ENCODE measurements around the gene ZMYND10. TPM values are rescaled to one million over a fixed set of nuclear protein-coding genes. Genes with fewer than 3 reads are reported as not detected.

ZMYND10 gene
- total and polyA plus RNA-seq, 2 donors (not counting 3 experiments of a cell fraction or from before 2014, with no cell fraction given), result 0.25 to 0.38 TPM

- H3K36me3 ChIP-seq (ENCODE audit: control insufficient read depth in 2 of 2, extremely low read depth in 1 of 2, insufficient read depth in 2 of 2, low read length in 2 of 2), result peaks cover 11 to 40% of the 10 kb centered on the region in 2 experiments
- peaks cover 67% of the 10 kb centered on the region for H3K4me1 ChIP-seq (ENCODE audit: control insufficient read depth, extremely low read depth, insufficient read depth, low read length)
- TF ChIP-seq, protein P1, sequence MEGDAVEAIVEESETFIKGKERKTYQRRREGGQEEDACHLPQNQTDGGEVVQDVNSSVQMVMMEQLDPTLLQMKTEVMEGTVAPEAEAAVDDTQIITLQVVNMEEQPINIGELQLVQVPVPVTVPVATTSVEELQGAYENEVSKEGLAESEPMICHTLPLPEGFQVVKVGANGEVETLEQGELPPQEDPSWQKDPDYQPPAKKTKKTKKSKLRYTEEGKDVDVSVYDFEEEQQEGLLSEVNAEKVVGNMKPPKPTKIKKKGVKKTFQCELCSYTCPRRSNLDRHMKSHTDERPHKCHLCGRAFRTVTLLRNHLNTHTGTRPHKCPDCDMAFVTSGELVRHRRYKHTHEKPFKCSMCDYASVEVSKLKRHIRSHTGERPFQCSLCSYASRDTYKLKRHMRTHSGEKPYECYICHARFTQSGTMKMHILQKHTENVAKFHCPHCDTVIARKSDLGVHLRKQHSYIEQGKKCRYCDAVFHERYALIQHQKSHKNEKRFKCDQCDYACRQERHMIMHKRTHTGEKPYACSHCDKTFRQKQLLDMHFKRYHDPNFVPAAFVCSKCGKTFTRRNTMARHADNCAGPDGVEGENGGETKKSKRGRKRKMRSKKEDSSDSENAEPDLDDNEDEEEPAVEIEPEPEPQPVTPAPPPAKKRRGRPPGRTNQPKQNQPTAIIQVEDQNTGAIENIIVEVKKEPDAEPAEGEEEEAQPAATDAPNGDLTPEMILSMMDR (IDR thresholded peaks at IDR 0.05; ENCODE audit: extremely low read depth in 1 of 2, insufficient read depth in 1 of 2, low read depth in 1 of 2, low read length in 2 of 2), result no peak
- TF ChIP-seq POLR2A (IDR thresholded peaks at IDR 0.05; ENCODE audit: low read depth, low read length), result peak; percentile 71
- H3K27me3 ChIP-seq (ENCODE audit: control insufficient read depth in 2 of 2, insufficient read depth in 2 of 2, low read length in 2 of 2), result no peaks in the 10 kb centered on the region
- H3K9me1 ChIP-seq (replicated peaks; ENCODE audit: control insufficient read depth, extremely low read depth, insufficient read depth, low read length), result no peaks in the 10 kb centered on the region
- peak overlapping the region; percentile 65 to 89 (median 89) for H3K4me3 ChIP-seq (replicated peaks in 1 of 3; ENCODE audit: insufficient read depth in 1 of 3, low read depth in 1 of 3, low read length in 3 of 3)
- H3K79me2 ChIP-seq (ENCODE audit: control insufficient read depth, insufficient read depth, low read length), result peaks cover 52% of the 10 kb centered on the region
- H3K9ac ChIP-seq (replicated peaks; ENCODE audit: extremely low read depth, insufficient read depth, low read length), result peak overlapping the region; percentile 89
- no peaks in the 10 kb centered on the region for H3K9me3 ChIP-seq (replicated peaks; ENCODE audit: control insufficient read depth, insufficient read depth, low read length)
- FAIRE-seq (no peak), DNase-seq (ENCODE audit: low read depth, low spot score) (peak; percentile 77)
- peak overlapping the region; percentile 87 for H3K27ac ChIP-seq (ENCODE audit: insufficient read depth, low read depth, low read length)
- no peak overlapping the region for H2AFZ ChIP-seq (ENCODE audit: low read depth, low read length)
- intact Hi-C loops (cut with micrococcal nuclease), result no loop called here
- no peaks in the 10 kb centered on the region for H4K20me1 ChIP-seq (replicated peaks; ENCODE audit: control insufficient read depth, extremely low read depth, insufficient read depth, low read length)
- dilution Hi-C loops (cut with MboI; ENCODE audit: extremely low pct_ligation_motif_present, low sequenced_read_pairs), result no loop called here
- CTCF ChIA-PET, result interaction anchor here (0.5 to 4.3 kb wide), 13 partner anchors 7 to 1360 kb away, joined by 3 to 36 read pairs (median 3); partner anchors contain the start of genes CYB561D2, HYAL3, NAA80 and NPRL2
- POLR2A ChIA-PET, result interaction anchor here (0.6 to 5.1 kb wide), 2 partner anchors 15 to 62 kb away, joined by 3 to 38 read pairs; no protein-coding TSS in a partner anchor
- no TSS peak for BruUV-seq (replicated peaks)
- H3K4me2 ChIP-seq (ENCODE audit: insufficient read depth, low read length), result peak overlapping the region; percentile 69
Measured at GRCh38 chr3:50320853-50321335, 24.6 kb downstream of the ZMYND10 start.

GRCh38 chr3:50319894-50320625 is 25.5 kb downstream of the ZMYND10 start:
- Histone ChIP-seq H3K4me1 (ENCODE audit: control insufficient read depth, extremely low read depth, insufficient read depth, low read length) (peaks cover 67% of the 10 kb centered on the region), H3K36me3 (ENCODE audit: control insufficient read depth in 2 of 2, extremely low read depth in 1 of 2, insufficient read depth in 2 of 2, low read length in 2 of 2) (peaks cover 16 to 40% of the 10 kb centered on the region in 2 experiments), H3K27ac (ENCODE audit: insufficient read depth, low read depth, low read length) (peak overlapping the region; percentile 87), H3K4me3 (replicated peaks in 1 of 3; ENCODE audit: insufficient read depth in 1 of 3, low read depth in 1 of 3, low read length in 3 of 3) (peak overlapping the region; percentile 65 to 89 (median 89)), H3K27me3 (ENCODE audit: control insufficient read depth in 2 of 2, insufficient read depth in 2 of 2, low read length in 2 of 2) (no peaks in the 10 kb centered on the region), H3K9ac (replicated peaks; ENCODE audit: extremely low read depth, insufficient read depth, low read length) (peak overlapping the region; percentile 89), H3K9me1 (replicated peaks; ENCODE audit: control insufficient read depth, extremely low read depth, insufficient read depth, low read length) (no peaks in the 10 kb centered on the region), H3K4me2 (ENCODE audit: insufficient read depth, low read length) (peak overlapping the region; percentile 69), H3K9me3 (replicated peaks; ENCODE audit: control insufficient read depth, insufficient read depth, low read length) (no peaks in the 10 kb centered on the region), H3K79me2 (ENCODE audit: control insufficient read depth, insufficient read depth, low read length) (peaks cover 52% of the 10 kb centered on the region), H2AFZ (ENCODE audit: low read depth, low read length) (no peak overlapping the region), H4K20me1 (replicated peaks; ENCODE audit: control insufficient read depth, extremely low read depth, insufficient read depth, low read length) (no peaks in the 10 kb centered on the region)
- POLR2A ChIA-PET, result interaction anchor here (1.2 to 5.1 kb wide), 2 partner anchors 8 to 16 kb away, joined by 3 to 38 read pairs; partner anchors contain the start of gene TUSC2
- TF ChIP-seq POLR2AphosphoS5 (IDR thresholded peaks at IDR 0.05; ENCODE audit: insufficient read depth, low read depth, low read length) (peak; percentile 21), JUN (IDR thresholded peaks at IDR 0.05; ENCODE audit: borderline replicate concordance, insufficient read depth, insufficient read length, low read depth) (no peak), GATA2 (IDR thresholded peaks at IDR 0.05; ENCODE audit: insufficient read depth, insufficient read length, low read depth, low read length) (peak; percentile 36), FOS (IDR thresholded peaks at IDR 0.05; ENCODE audit: borderline replicate concordance, insufficient read depth, low read length) (no peak), POLR2A (IDR thresholded peaks at IDR 0.05; ENCODE audit: low read depth, low read length) (peak; percentile 59), EZH2 (IDR thresholded peaks at IDR 0.05; ENCODE audit: borderline replicate concordance, low read depth, low read length, severe bottlenecking) (no peak), MYC (IDR thresholded peaks at IDR 0.05; ENCODE audit: low read depth, low read length) (no peak)
- TF ChIP-seq, protein P2, sequence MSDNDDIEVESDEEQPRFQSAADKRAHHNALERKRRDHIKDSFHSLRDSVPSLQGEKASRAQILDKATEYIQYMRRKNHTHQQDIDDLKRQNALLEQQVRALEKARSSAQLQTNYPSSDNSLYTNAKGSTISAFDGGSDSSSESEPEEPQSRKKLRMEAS (IDR thresholded peaks at IDR 0.05; ENCODE audit: insufficient read depth, insufficient read length), result no peak
- TF ChIP-seq, protein P1 (IDR thresholded peaks at IDR 0.05; ENCODE audit: extremely low read depth in 1 of 2, insufficient read depth in 1 of 2, low read depth in 1 of 2, low read length in 2 of 2), result peak in 1 of 2 donors; percentile 50
- FAIRE-seq, result peak; percentile 87
- dilution Hi-C loops (cut with MboI; ENCODE audit: extremely low pct_ligation_motif_present, low sequenced_read_pairs), result no loop called here
- intact Hi-C loops (cut with micrococcal nuclease), result no loop called here
- TSS peak; percentile 10 for BruUV-seq (replicated peaks)
- peak; percentile 46 for DNase-seq (ENCODE audit: low read depth, low spot score)
- CTCF ChIA-PET, result interaction anchor here (1.2 kb wide), 1 partner anchor 8 kb away, joined by 4 read pairs; the partner anchor contains the start of gene TUSC2

Measured in endothelial cell of umbilical vein (primary cell).